CD14-positive monocyte (primary cell): ENCODE data around the gene PRSS22. TPM values are rescaled to one million over a fixed set of nuclear protein-coding genes. Genes with fewer than 3 reads are reported as not detected.

Experiments used
- DNase-seq, 3 donors: peaks; one replicate each; pipeline ENCODE4 v3.0.0-alpha.2; 2011 to 2022
- H2AFZ ChIP-seq: 2 replicates; pipeline ENCODE4 v1.6.0; 2012; ENCODE audit warnings: mild to moderate bottlenecking, low read depth, low read length, inconsistent platforms; ENCODE audit not compliant: insufficient read depth, poor library complexity, severe bottlenecking
- H3K27ac ChIP-seq, 2 donors: 1 replicate in 1 of 2; 2 replicates in 1 of 2; pipeline ENCODE4 v1.5.1; 2012 to 2013; ENCODE audit warnings: low read length in 2 of 2, control low read depth in 1 of 2, inconsistent platforms in 1 of 2, low read depth in 1 of 2, mild to moderate bottlenecking in 1 of 2
- H3K27me3 ChIP-seq, 2 donors: one replicate each; pipeline versions ENCODE4 v1.6.0 to v1.6.1; 2011 to 2013; ENCODE audit warnings: low read length in 2 of 2; ENCODE audit not compliant: control insufficient read depth in 2 of 2, insufficient read depth in 2 of 2
- H3K36me3 ChIP-seq, 2 donors: replicated peaks in 1 of 2; 1 replicate in 1 of 2; 2 replicates in 1 of 2; pipeline versions ENCODE4 v1.5.1 to v1.6.1; 2012 to 2013; ENCODE audit warnings: low read length in 2 of 2, control low read depth in 1 of 2, inconsistent platforms in 1 of 2, mild to moderate bottlenecking in 1 of 2; ENCODE audit not compliant: insufficient read depth in 2 of 2, control insufficient read depth in 1 of 2
- H3K4me1 ChIP-seq, 2 donors: 1 replicate in 1 of 2; 2 replicates in 1 of 2; pipeline versions ENCODE4 v1.5.1 to v1.6.1; 2012 to 2013; ENCODE audit warnings: low read length in 2 of 2, control low read depth in 1 of 2, inconsistent platforms in 1 of 2, mild to moderate bottlenecking in 1 of 2, moderate library complexity in 1 of 2; ENCODE audit not compliant: insufficient read depth in 2 of 2, control insufficient read depth in 1 of 2
- H3K4me2 ChIP-seq: replicated peaks from 2 replicates; pipeline ENCODE3; 2012; ENCODE audit warnings: low read length, moderate library complexity, mild to moderate bottlenecking; ENCODE audit not compliant: poor library complexity, severe bottlenecking; ENCODE audit errors: extremely low read depth
- H3K4me3 ChIP-seq, 3 experiments: fragments of 200-600 bp in 1 of 3; sonication (generic) in 1 of 3; replicated peaks in 1 of 3; 1 replicate in 2 of 3; 2 replicates in 1 of 3; pipeline ENCODE4 v1.5.1; 2011 to 2013; ENCODE audit warnings: low read length in 3 of 3, mild to moderate bottlenecking in 3 of 3, control low read depth in 2 of 3, low read depth in 2 of 3, inconsistent platforms in 1 of 3, moderate library complexity in 1 of 3
- H3K79me2 ChIP-seq: 2 replicates; pipeline ENCODE4 v1.6.0; 2012; ENCODE audit warnings: mild to moderate bottlenecking, control low read depth, inconsistent platforms, low read length, moderate library complexity; ENCODE audit not compliant: insufficient read depth
- H3K9ac ChIP-seq: 2 replicates; pipeline ENCODE4 v1.6.0; 2017; ENCODE audit warnings: low read length, mild to moderate bottlenecking; ENCODE audit not compliant: insufficient read depth, poor library complexity, severe bottlenecking
- H3K9me3 ChIP-seq, 2 donors: replicated peaks in 1 of 2; 1 replicate in 1 of 2; 2 replicates in 1 of 2; pipeline versions ENCODE4 v1.5.1 to v1.6.1; 2012 to 2013; ENCODE audit warnings: low read length in 2 of 2, control low read depth in 1 of 2; ENCODE audit not compliant: control insufficient read depth in 1 of 2, insufficient read depth in 1 of 2
- H4K20me1 ChIP-seq: 2 replicates; pipeline ENCODE4 v1.6.0; 2012; ENCODE audit warnings: mild to moderate bottlenecking, low read length, control low read depth, moderate library complexity; ENCODE audit not compliant: insufficient read depth
- H3K27ac Mint-ChIP-seq, 7 donors: one replicate each; pipeline ENCODE4 v1.8.0; 2020; ENCODE audit warnings: mild to moderate bottlenecking in 7 of 7, mixed read lengths in 7 of 7, moderate library complexity in 6 of 7, inconsistent platforms in 2 of 7
- H3K27me3 Mint-ChIP-seq, 3 donors: one replicate each; pipeline ENCODE4 v1.8.0; 2021 to 2022; ENCODE audit warnings: low read depth in 3 of 3, mild to moderate bottlenecking in 3 of 3, mixed read lengths in 3 of 3, moderate library complexity in 3 of 3, inconsistent platforms in 1 of 3
- H3K36me3 Mint-ChIP-seq, 2 donors: one replicate each; pipeline ENCODE4 v1.8.0; 2020; ENCODE audit warnings: mixed read lengths in 2 of 2, inconsistent platforms in 1 of 2, mild to moderate bottlenecking in 1 of 2
- H3K4me1 Mint-ChIP-seq: one replicate; pipeline ENCODE4 v1.8.0; 2020; ENCODE audit warnings: mild to moderate bottlenecking, mixed read lengths
- H3K4me3 Mint-ChIP-seq, 2 donors: one replicate each; pipeline ENCODE4 v1.8.0; 2020; ENCODE audit warnings: mild to moderate bottlenecking in 2 of 2, mixed read lengths in 2 of 2, moderate library complexity in 1 of 2
- H3K9me3 Mint-ChIP-seq, 7 donors: one replicate each; pipeline ENCODE4 v1.8.0; 2020 to 2022; ENCODE audit warnings: mixed read lengths in 7 of 7, mild to moderate bottlenecking in 6 of 7, moderate library complexity in 6 of 7, inconsistent platforms in 2 of 7
- WGBS: methylation state at CpG from one replicate; pipeline ENCODE4 v1.1.5; 2013; ENCODE audit warnings: missing lambda C conversion rate; ENCODE audit not compliant: insufficient coverage; 5-methylcytosine and 5-hydroxymethylcytosine counted together
- intact Hi-C, 2 donors: fragments of 100-400 bp; cut with micrococcal nuclease; formaldehyde crosslinking; loops; one replicate each; pipeline versions ENCODE4 v1.15.0 to v1.15.1; 2023
- polyA plus RNA-seq, 3 donors: library from polyadenylated mRNA; depleted of rRNA in 1 of 3; unstranded in 2 of 3; stranded (reverse) in 1 of 3; fragments of 300-500 nt in 2 of 3; fragments of >200 nt in 1 of 3; fragmentation: Illumina TruSeq in 2 of 3; gene quantifications; 1 replicate in 2 of 3; 2 replicates in 1 of 3; pipeline ENCODE4 v1.2.3, GENCODE V29; 2012 to 2021
- TF ChIP-seq, protein P1 (sequence below): fragments of 200-600 bp; IDR thresholded peaks from one replicate; pipeline ENCODE4 v1.8.0; 2022; ENCODE audit warnings: antibody characterized with exemption, mild to moderate bottlenecking

Gene PRSS22
- polyA plus RNA-seq, 3 donors, result not detected

DNA sequence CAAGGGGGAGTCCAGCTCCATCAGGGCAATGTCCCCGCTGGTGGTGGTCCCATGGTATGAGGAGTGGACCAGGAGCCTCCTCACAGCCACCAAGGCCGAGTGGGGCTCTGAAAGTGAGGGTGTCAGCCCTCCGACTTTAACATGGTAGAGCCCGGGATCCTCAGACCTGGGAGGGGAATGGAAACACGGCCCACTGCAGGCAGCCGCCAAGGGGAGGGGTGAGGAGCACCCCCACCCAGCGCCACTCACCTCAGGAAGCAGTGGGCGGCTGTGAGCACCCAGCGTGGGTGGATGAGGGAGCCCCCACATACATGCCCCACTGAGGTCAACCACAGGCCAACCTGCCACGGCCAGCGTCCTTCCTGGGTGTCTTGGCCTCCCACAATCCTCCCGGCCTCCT lies 17.1 kb downstream of the PRSS22 start:
- Histone ChIP-seq H4K20me1 (no peaks in the 10 kb centered on the region), H3K9ac (no peak overlapping the region), H3K79me2 (no peaks in the 10 kb centered on the region), H3K4me1 (peaks cover 13% of the 10 kb centered on the region in 2 donors), H2AFZ (no peak overlapping the region), H3K4me3 (no peak overlapping the region), H3K9me3 (no peaks in the 10 kb centered on the region), H3K27me3 (no peaks in the 10 kb centered on the region), H3K4me2 (no peak overlapping the region), H3K36me3 (no peaks in the 10 kb centered on the region), H3K27ac (no peak overlapping the region)
- 29% methylated on average over 8 of the region's 12 CpGs for WGBS
- no peak overlapping the region for H3K27ac Mint-ChIP-seq
- no peak for DNase-seq
- intact Hi-C loops, result no loop called here
- no peaks in the 10 kb centered on the region for H3K36me3 Mint-ChIP-seq
- peaks cover 14% of the 10 kb centered on the region for H3K4me1 Mint-ChIP-seq
- H3K4me3 Mint-ChIP-seq, result no peak overlapping the region
- TF ChIP-seq, protein P1, sequence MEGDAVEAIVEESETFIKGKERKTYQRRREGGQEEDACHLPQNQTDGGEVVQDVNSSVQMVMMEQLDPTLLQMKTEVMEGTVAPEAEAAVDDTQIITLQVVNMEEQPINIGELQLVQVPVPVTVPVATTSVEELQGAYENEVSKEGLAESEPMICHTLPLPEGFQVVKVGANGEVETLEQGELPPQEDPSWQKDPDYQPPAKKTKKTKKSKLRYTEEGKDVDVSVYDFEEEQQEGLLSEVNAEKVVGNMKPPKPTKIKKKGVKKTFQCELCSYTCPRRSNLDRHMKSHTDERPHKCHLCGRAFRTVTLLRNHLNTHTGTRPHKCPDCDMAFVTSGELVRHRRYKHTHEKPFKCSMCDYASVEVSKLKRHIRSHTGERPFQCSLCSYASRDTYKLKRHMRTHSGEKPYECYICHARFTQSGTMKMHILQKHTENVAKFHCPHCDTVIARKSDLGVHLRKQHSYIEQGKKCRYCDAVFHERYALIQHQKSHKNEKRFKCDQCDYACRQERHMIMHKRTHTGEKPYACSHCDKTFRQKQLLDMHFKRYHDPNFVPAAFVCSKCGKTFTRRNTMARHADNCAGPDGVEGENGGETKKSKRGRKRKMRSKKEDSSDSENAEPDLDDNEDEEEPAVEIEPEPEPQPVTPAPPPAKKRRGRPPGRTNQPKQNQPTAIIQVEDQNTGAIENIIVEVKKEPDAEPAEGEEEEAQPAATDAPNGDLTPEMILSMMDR, result no peak
- H3K27me3 Mint-ChIP-seq, result peaks cover 7 to 14% (median 8%) of the 10 kb centered on the region in 3 donors
- H3K9me3 Mint-ChIP-seq, result peaks cover 0 to 3% (median under 1%) of the 10 kb centered on the region in 7 donors

DNA sequence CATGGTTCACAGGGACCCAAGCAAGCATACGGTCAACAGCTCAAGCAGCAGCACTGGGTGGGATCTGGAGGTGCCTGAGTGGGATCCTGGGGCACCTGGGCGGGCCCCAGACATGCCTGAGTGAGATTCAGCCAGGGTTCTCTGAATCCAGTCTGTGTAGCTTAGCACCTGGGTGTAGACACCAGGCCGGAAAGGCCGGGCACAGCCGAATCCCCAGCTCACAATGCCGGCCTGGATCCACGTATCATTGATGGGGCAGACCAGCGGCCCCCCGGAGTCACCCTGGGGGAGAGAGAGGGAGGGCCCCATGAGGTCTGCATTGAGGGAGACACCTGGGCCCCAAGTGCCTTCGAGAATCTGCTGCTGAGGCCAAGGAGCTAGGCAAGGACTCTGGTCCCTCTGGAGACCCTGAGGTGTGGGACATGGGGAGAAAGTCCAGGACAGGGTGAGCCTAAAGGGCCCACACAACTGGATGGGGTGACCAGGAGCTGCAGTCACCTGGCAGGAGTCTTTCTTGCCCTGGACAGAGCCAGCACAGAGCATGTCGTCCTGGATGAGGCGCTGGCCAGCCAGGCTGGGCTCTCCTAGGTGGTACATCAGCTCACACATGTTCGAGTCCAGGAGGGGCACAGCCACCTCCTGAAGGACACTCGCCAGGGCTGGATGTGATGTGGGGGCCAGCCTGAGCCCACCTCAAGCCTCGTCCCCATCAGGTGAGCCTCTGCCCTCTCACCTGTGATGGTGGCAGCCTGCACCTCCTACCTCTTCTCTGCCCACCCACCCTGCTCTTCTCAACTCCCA lies 18.1 kb downstream of the PRSS22 start:
- no peaks in the 10 kb centered on the region for H4K20me1 ChIP-seq
- H3K27me3 ChIP-seq, result no peaks in the 10 kb centered on the region
- no peak overlapping the region for H3K4me3 ChIP-seq
- TF ChIP-seq, protein P1, result no peak
- H3K27me3 Mint-ChIP-seq, result peaks cover 9 to 14% (median 10%) of the 10 kb centered on the region in 3 donors
- H3K36me3 Mint-ChIP-seq, result no peaks in the 10 kb centered on the region
- H2AFZ ChIP-seq, result no peak overlapping the region
- peaks cover 0 to 4% (median 0%) of the 10 kb centered on the region in 7 donors for H3K9me3 Mint-ChIP-seq
- H3K79me2 ChIP-seq, result no peaks in the 10 kb centered on the region
- no peaks in the 10 kb centered on the region for H3K36me3 ChIP-seq
- no peak overlapping the region for H3K9ac ChIP-seq
- intact Hi-C loops, result loop anchor here (1.0 to 5.0 kb wide), 4 partner anchors 28 to 87 kb away; no protein-coding TSS in a partner anchor
- no peak overlapping the region for H3K27ac ChIP-seq
- 91% methylated on average over 14 of the region's 15 CpGs for WGBS
- no peak overlapping the region for H3K4me3 Mint-ChIP-seq
- no peak overlapping the region for H3K4me2 ChIP-seq
- H3K4me1 ChIP-seq, result peaks cover 13% of the 10 kb centered on the region in 2 donors
- H3K4me1 Mint-ChIP-seq, result peaks cover 14% of the 10 kb centered on the region
- no peaks in the 10 kb centered on the region for H3K9me3 ChIP-seq
- no peak for DNase-seq
- H3K27ac Mint-ChIP-seq, result no peak overlapping the region
